HEK293T (cell line): ENCODE data around the gene SAMD11.

Source experiments
- CTCF ChIA-PET: fragments of 350-600 bp; formaldehyde crosslinking; extraction: SDS; loops from one replicate; lab custom pipeline; 2021; ENCODE audit warnings: antibody characterized with exemption, inconsistent platforms; lab: Yijun Ruan, JAX
- POLR2A ChIA-PET: fragments of 350-600 bp; formaldehyde crosslinking; extraction: SDS; loops from one replicate; lab custom pipeline; 2020; ENCODE audit warnings: antibody characterized with exemption, inconsistent platforms; lab: Yijun Ruan, JAX
- DNase-seq: peaks from one replicate; pipeline ENCODE4 v3.0.0; 2012; ENCODE audit warnings: mixed read lengths; ENCODE audit errors: extremely low spot score
- ARNT ChIP-seq: fragments of 450-650 bp; IDR thresholded peaks from 2 replicates; pipeline ENCODE4 v1.6.1; 2017; ENCODE audit warnings: mild to moderate bottlenecking
- BHLHE40 ChIP-seq: fragments of 450-650 bp; IDR thresholded peaks from 2 replicates; pipeline ENCODE4 v1.6.1; 2016; ENCODE audit warnings: mild to moderate bottlenecking, moderate library complexity, borderline replicate concordance
- CTBP1 ChIP-seq: fragments of 450-650 bp; IDR thresholded peaks from 2 replicates; pipeline ENCODE4 v1.6.1; 2016; ENCODE audit warnings: borderline replicate concordance
- ELF4 ChIP-seq: fragments of 450-650 bp; IDR thresholded peaks from 2 replicates; pipeline ENCODE4 v1.6.1; 2017; ENCODE audit warnings: antibody characterized with exemption
- FOXA1 ChIP-seq: fragments of 450-650 bp; IDR thresholded peaks from 2 replicates; pipeline ENCODE4 v1.6.1; 2016; ENCODE audit warnings: mild to moderate bottlenecking
- FOXK2 ChIP-seq: fragments of 450-650 bp; IDR thresholded peaks from 2 replicates; pipeline ENCODE4 v1.6.1; 2016; ENCODE audit warnings: mild to moderate bottlenecking
- FOXM1 ChIP-seq: fragments of 450-650 bp; IDR thresholded peaks from 2 replicates; pipeline ENCODE4 v1.6.1; 2017; ENCODE audit warnings: mild to moderate bottlenecking, borderline replicate concordance
- HDGF ChIP-seq: fragments of 450-650 bp; IDR thresholded peaks from 2 replicates; pipeline ENCODE4 v1.6.1; 2017; ENCODE audit warnings: antibody characterized with exemption, borderline replicate concordance
- L3MBTL2 ChIP-seq: fragments of 450-650 bp; conservative IDR thresholded peaks from 2 replicates; pipeline ENCODE4 v1.6.1; 2016; ENCODE audit warnings: mild to moderate bottlenecking
- LEF1 ChIP-seq: fragments of 450-650 bp; IDR thresholded peaks from 2 replicates; pipeline ENCODE4 v1.6.1; 2017; ENCODE audit warnings: mild to moderate bottlenecking, borderline replicate concordance
- NFRKB ChIP-seq: fragments of 450-650 bp; IDR thresholded peaks from 2 replicates; pipeline ENCODE4 v1.6.1; 2016; ENCODE audit warnings: mild to moderate bottlenecking, moderate library complexity
- PKNOX1 ChIP-seq: fragments of 450-650 bp; IDR thresholded peaks from 2 replicates; pipeline ENCODE4 v1.6.1; 2016
- SP1 ChIP-seq: fragments of 450-650 bp; IDR thresholded peaks from 2 replicates; pipeline ENCODE4 v1.6.1; 2017
- SUZ12 ChIP-seq: fragments of 450-650 bp; IDR thresholded peaks from 2 replicates; pipeline ENCODE4 v1.6.1; 2016; ENCODE audit warnings: mild to moderate bottlenecking
- TARDBP ChIP-seq: fragments of 450-650 bp; IDR thresholded peaks from 2 replicates; pipeline ENCODE4 v1.6.1; 2016
- ZNF384 ChIP-seq: fragments of 450-650 bp; IDR thresholded peaks from 2 replicates; pipeline ENCODE4 v1.6.1; 2016

The SAMD11 gene

DNA sequence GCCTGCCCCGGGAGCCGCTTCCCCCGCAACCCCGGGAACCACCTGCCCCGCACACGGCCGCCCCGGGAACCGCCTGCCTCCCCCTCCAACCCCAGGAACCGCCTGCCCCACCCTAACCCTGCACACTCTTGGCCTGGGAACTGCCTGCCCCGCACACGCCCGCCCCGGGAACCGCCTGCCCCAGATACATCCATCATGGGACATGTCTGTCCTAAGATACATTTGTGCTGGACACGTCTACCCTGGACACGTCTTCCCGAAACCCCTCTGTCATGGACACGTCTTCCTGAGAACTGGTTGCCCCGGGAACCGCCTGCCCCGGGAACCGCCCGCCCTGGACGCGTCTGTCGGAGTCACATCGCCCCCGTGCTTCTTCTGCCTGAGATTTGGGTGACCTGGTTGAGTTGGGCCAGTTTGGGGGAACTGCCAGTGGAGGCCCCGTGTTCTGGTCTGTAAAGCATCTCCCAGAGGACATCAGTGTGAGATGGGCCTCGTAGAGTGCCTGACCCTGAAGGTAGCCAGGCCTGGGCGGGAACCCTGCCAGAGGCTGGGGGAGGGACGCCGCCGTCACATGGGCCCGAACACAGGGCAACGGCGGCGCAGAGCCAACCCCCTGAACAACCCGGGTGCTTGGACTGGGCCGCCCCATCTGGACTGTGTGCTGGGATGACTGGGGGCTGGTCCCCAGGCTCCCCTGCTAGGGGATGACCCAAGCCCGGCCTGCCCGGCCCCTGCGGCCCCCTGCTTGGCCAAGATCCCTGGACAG, 54.5 kb downstream of the SAMD11 start:
- POLR2A ChIA-PET: no interaction called here
- DNase-seq: no peak
- no peak for TF ChIP-seq HDGF
- TF ChIP-seq L3MBTL2: no peak
- no peak for TF ChIP-seq SP1
- CTCF ChIA-PET: no interaction called here

DNA sequence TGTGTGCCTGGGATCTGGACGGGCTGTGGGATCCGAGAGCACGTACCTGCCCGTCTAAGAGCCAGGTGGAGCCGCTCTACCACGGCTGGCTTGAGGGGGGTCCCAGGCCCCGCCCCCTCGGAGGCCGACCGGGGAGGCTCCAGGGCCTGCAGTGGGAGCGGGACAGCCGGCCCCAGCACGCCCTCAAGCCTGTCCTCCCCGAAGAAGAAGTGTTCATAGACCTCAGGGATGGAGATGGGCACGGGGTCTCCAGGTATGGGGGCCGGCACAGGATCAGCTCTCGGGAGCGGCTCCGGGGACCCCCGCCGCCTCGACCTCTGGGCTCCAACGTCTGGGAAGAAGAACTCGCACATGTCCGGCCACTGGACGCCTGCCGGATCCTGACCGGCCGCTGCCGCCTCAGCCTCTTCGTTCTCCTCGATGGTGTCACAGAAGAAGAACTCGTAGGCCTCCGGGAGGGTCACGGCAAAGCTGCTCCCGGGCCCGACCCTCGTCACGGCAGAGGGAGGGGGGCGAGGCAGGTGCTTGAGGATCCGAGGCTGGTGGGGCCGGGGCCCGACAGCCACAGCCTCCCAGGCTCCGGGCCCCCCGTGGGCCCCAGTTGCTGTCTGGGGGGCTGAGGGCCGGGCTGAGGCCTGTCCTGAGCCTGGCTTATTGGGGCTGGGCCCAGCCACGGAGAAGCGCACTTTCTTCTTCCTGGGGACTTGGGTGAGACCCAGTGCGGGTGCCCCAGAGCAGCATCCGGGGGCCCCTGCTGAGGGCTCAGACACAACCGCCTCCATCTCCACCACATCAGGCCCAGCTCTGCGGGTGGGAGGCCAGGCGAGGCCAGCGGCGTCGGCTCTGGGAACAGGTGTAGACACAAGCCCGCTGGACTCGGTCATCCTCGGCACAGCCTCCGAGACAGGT, 55.4 kb downstream of the SAMD11 start:
- POLR2A ChIA-PET: interaction anchor here (1.1 to 3.1 kb wide), 3 partner anchors 14 to 23 kb away, joined by 3 to 14 read pairs (median 12); no protein-coding TSS in a partner anchor
- CTCF ChIA-PET: no interaction called here
- no peak for DNase-seq
- TF ChIP-seq FOXK2: no peak
- TF ChIP-seq ZNF384: no peak
- TF ChIP-seq LEF1: no peak
- TF ChIP-seq NFRKB: no peak
- TF ChIP-seq BHLHE40: no peak
- no peak for TF ChIP-seq HDGF
- TF ChIP-seq ELF4: no peak
- no peak for TF ChIP-seq PKNOX1
- TF ChIP-seq SUZ12: no peak
- no peak for TF ChIP-seq FOXM1
- no peak for TF ChIP-seq SP1
- no peak for TF ChIP-seq L3MBTL2
- no peak for TF ChIP-seq CTBP1
- no peak for TF ChIP-seq FOXA1
- TF ChIP-seq TARDBP: no peak
- no peak for TF ChIP-seq ARNT

GRCh38 chr1:979744-980072, 56.0 kb downstream of the SAMD11 start:
- DNase-seq: no peak
- no peak for TF ChIP-seq SP1
- no peak for TF ChIP-seq FOXK2
- TF ChIP-seq TARDBP: no peak
- no peak for TF ChIP-seq SUZ12
- no peak for TF ChIP-seq LEF1
- TF ChIP-seq HDGF: no peak
- no peak for TF ChIP-seq NFRKB
- TF ChIP-seq CTBP1: no peak
- no peak for TF ChIP-seq L3MBTL2
- TF ChIP-seq FOXA1: no peak
- no peak for TF ChIP-seq FOXM1
- no peak for TF ChIP-seq ELF4
- TF ChIP-seq BHLHE40: no peak
- ChIA-PET POLR2A (interaction anchor here (0.7 to 3.1 kb wide), 4 partner anchors 13 to 22 kb away, joined by 3 to 14 read pairs (median 8); no protein-coding TSS in a partner anchor), CTCF (no interaction called here)

GRCh38 chr1:980137-980571, 56.4 kb downstream of the SAMD11 start:
- no peak for TF ChIP-seq FOXK2
- TF ChIP-seq SUZ12: no peak
- no peak for TF ChIP-seq ELF4
- no peak for TF ChIP-seq L3MBTL2
- TF ChIP-seq NFRKB: no peak
- no peak for TF ChIP-seq ARNT
- TF ChIP-seq BHLHE40: no peak
- no peak for TF ChIP-seq TARDBP
- no peak for TF ChIP-seq SP1
- TF ChIP-seq ZNF384: no peak
- no peak for TF ChIP-seq PKNOX1
- no peak for TF ChIP-seq FOXA1
- no peak for TF ChIP-seq FOXM1
- no peak for TF ChIP-seq LEF1
- TF ChIP-seq CTBP1: no peak
- no peak for TF ChIP-seq HDGF
- ChIA-PET POLR2A (interaction anchor here (0.7 to 3.1 kb wide), 6 partner anchors 12 to 22 kb away, joined by 3 to 14 read pairs (median 4); partner anchors contain the start of gene HES4), CTCF (interaction anchor here (0.9 kb wide), 1 partner anchor 12 kb away, joined by 3 read pairs; no protein-coding TSS in a partner anchor)
- no peak for DNase-seq

GRCh38 chr1:980602-981395, 57.1 kb downstream of the SAMD11 start:
- ChIA-PET POLR2A (interaction anchor here (1.3 to 3.1 kb wide), 6 partner anchors 13 to 86 kb away, joined by 3 to 14 read pairs (median 4); partner anchors contain the start of gene HES4), CTCF (interaction anchor here (0.9 kb wide), 1 partner anchor 13 kb away, joined by 3 read pairs; no protein-coding TSS in a partner anchor)
- no peak for DNase-seq
- TF ChIP-seq LEF1: no peak
